Calu3 (cell line): Measurements from ENCODE around the gene CREM. TPM values are rescaled to one million over a fixed set of nuclear protein-coding genes. Genes with fewer than 3 reads are reported as not detected.

Experiments
- BruUV-seq: library from RNA; stranded (reverse); fragments of 400-500 nt; replicated peaks from 2 replicates; lab custom pipeline; 2021; lab: Mats Ljungman, UMichigan
- CTCF ChIA-PET: fragments of 300-600 bp; sonication (Branson Sonifier 250); formaldehyde crosslinking; loops from one replicate; lab custom pipeline; 2022; ENCODE audit warnings: antibody characterized with exemption; lab: Charles Lee
- DNase-seq: peaks from one replicate; pipeline ENCODE4 v3.0.0; 2022
- H3K27ac Mint-ChIP-seq: one replicate; pipeline ENCODE4 v1.8.0; 2022; ENCODE audit warnings: mixed read lengths; ENCODE audit not compliant: unreplicated experiment
- H3K27me3 Mint-ChIP-seq: one replicate; pipeline ENCODE4 v1.8.0; 2022; ENCODE audit warnings: mixed read lengths; ENCODE audit not compliant: unreplicated experiment
- H3K36me3 Mint-ChIP-seq: one replicate; pipeline ENCODE4 v1.8.0; 2022; ENCODE audit warnings: mild to moderate bottlenecking, moderate library complexity, mixed read lengths; ENCODE audit not compliant: insufficient read depth, unreplicated experiment
- H3K4me1 Mint-ChIP-seq: one replicate; pipeline ENCODE4 v1.8.0; 2022; ENCODE audit warnings: mild to moderate bottlenecking, low read depth, mixed read lengths; ENCODE audit not compliant: unreplicated experiment
- H3K4me3 Mint-ChIP-seq: one replicate; pipeline ENCODE4 v1.8.0; 2022; ENCODE audit warnings: mild to moderate bottlenecking, low read depth, moderate library complexity, mixed read lengths; ENCODE audit not compliant: unreplicated experiment
- H3K9me3 Mint-ChIP-seq: one replicate; pipeline ENCODE4 v1.8.0; 2022; ENCODE audit warnings: low read depth, mixed read lengths; ENCODE audit not compliant: unreplicated experiment
- CTCF ChIP-seq: fragments of 200-600 bp; IDR thresholded peaks from one replicate; pipeline ENCODE4 v1.8.0; 2022; ENCODE audit warnings: antibody characterized with exemption; ENCODE audit not compliant: unreplicated experiment
- intact Hi-C: fragments of 100-400 bp; cut with micrococcal nuclease; formaldehyde crosslinking; loops from one replicate; pipeline ENCODE4 v1.10.0; 2022; ENCODE audit not compliant: unreplicated experiment
- total RNA-seq: library from RNA; stranded (reverse); gene quantifications from 2 replicates; pipeline ENCODE4 v1.2.3, GENCODE V29; 2022

CREM gene
- total RNA-seq, 1 experiment from 2014 or later = 20.3 TPM

- Mint-ChIP-seq H3K27ac (no peak overlapping the region), H3K9me3 (no peaks in the 10 kb centered on the region), H3K36me3 (no peaks in the 10 kb centered on the region), H3K27me3 (no peaks in the 10 kb centered on the region), H3K4me1 (no peaks in the 10 kb centered on the region), H3K4me3 (no peak overlapping the region)
- intact Hi-C loops = no loop called here
- no TSS peak for BruUV-seq
- DNase-seq = no peak
- TF ChIP-seq CTCF = no peak
- CTCF ChIA-PET = interaction anchor here (1.9 to 2.0 kb wide), 2 partner anchors 24 to 93 kb away, joined by 5 to 10 read pairs; partner anchors contain the start of gene CREM
These were observed 92.6 kb downstream of the CREM start for GRCh38 chr10:35219292-35219691.

DNA sequence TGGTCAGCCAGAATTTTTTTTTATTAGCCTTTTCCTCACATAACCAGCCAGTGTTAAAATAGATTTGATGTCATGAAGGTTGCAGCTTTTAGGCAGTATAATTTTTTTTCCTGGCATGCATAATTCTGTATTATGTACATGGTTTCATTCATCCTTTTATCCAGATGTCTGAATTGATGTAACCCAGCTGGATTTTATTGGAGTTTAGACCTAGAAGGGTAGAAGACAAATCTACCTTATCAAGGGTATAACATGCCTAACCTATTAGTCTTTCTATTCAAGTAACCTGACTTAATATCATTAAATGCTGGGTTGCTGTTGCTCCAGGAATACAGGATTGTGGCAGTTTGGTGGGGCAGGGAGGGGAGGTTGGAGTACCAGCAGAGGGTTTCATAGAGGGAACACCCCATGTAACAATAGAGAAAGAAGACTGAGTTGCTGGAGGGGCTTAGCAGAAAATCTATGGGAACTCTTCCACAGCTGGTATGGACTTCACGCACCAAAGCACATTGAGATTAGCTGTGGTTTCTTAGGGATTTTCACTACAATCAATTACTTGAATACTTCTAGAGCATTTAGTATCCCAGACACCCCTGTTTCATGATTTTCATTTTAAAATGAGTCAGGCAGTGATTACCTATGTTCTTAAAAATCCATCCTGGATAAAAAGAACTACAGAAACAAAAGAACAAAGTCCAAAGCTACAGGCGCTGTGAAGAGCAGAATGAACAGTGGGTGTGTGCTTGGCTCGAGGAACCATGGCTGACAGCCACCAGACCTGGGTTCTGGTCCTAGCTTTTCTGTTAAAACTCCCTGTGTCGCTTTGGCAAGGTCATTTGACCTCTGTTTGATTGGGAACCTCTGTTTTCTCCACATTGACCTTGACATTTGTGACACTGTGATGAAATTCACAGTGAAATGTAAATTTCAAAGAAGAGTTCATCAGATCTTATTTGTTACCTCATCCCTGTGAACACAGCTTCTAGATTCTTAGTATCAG is 93.5 kb downstream of the CREM start:
- no TSS peak for BruUV-seq
- intact Hi-C loops = no loop called here
- CTCF ChIA-PET = interaction anchor here (0.5 to 2.0 kb wide), 4 partner anchors 25 to 100 kb away, joined by 3 to 10 read pairs (median 4); partner anchors contain the start of gene CREM
- no peak for TF ChIP-seq CTCF
- H3K36me3 Mint-ChIP-seq = no peaks in the 10 kb centered on the region
- no peak overlapping the region for H3K4me3 Mint-ChIP-seq
- no peaks in the 10 kb centered on the region for H3K9me3 Mint-ChIP-seq
- no peaks in the 10 kb centered on the region for H3K27me3 Mint-ChIP-seq
- H3K4me1 Mint-ChIP-seq = no peaks in the 10 kb centered on the region
- no peak overlapping the region for H3K27ac Mint-ChIP-seq
- DNase-seq = no peak

GRCh38 chr10:35223016-35223415 is 96.4 kb downstream of the CREM start:
- CTCF ChIA-PET = no interaction called here
- no TSS peak for BruUV-seq
- H3K27ac Mint-ChIP-seq = no peak overlapping the region
- no peak overlapping the region for H3K4me3 Mint-ChIP-seq
- H3K27me3 Mint-ChIP-seq = no peaks in the 10 kb centered on the region
- TF ChIP-seq CTCF = no peak
- intact Hi-C loops = no loop called here
- no peaks in the 10 kb centered on the region for H3K36me3 Mint-ChIP-seq
- DNase-seq = no peak
- H3K4me1 Mint-ChIP-seq = no peaks in the 10 kb centered on the region
- no peaks in the 10 kb centered on the region for H3K9me3 Mint-ChIP-seq

GRCh38 chr10:35224045-35224740 is 97.5 kb downstream of the CREM start:
- CTCF ChIA-PET = no interaction called here
- no peaks in the 10 kb centered on the region for H3K9me3 Mint-ChIP-seq
- no peaks in the 10 kb centered on the region for H3K4me1 Mint-ChIP-seq
- intact Hi-C loops = no loop called here
- TF ChIP-seq CTCF = no peak
- no TSS peak for BruUV-seq
- no peak for DNase-seq
- no peak overlapping the region for H3K4me3 Mint-ChIP-seq
- H3K27me3 Mint-ChIP-seq = no peaks in the 10 kb centered on the region
- no peak overlapping the region for H3K27ac Mint-ChIP-seq
- no peaks in the 10 kb centered on the region for H3K36me3 Mint-ChIP-seq
